Measurements from ENCODE around the gene CCDC186. TPM values are rescaled to one million over a fixed set of nuclear protein-coding genes. Genes with fewer than 3 reads are reported as not detected.
"Not testable (repeated sequence)": the region's sequence is repeated elsewhere in the genome, so short reads cannot be mapped to it uniquely, and the experiment has no call there.

Gene CCDC186
- total RNA-seq, 2 donors from 2014 or later: 13.0 to 17.1 TPM

GRCh38 chr10:114151486-114151885, 22.5 kb downstream of the CCDC186 start:
- no peaks in the 10 kb centered on the region for H3K4me1 ChIP-seq
- no peak overlapping the region for H3K4me3 ChIP-seq
- peaks cover 42% of the 10 kb centered on the region for H3K36me3 ChIP-seq
- H3K27ac ChIP-seq: no peak overlapping the region
- DNase-seq (ENCODE audit: low spot score): no peak
- no peaks in the 10 kb centered on the region for H3K9me3 ChIP-seq
- no peaks in the 10 kb centered on the region for H3K27me3 ChIP-seq
- TF ChIP-seq CTCF (IDR thresholded peaks at IDR 0.05): no peak

GRCh38 chr10:114149476-114149875, 24.5 kb downstream of the CCDC186 start:
- H3K36me3 ChIP-seq: peaks cover 34% of the 10 kb centered on the region
- not testable (repeated sequence) for H3K27me3 ChIP-seq; H3K4me1 ChIP-seq; H3K9me3 ChIP-seq; H3K27ac ChIP-seq; DNase-seq (ENCODE audit: low spot score); H3K4me3 ChIP-seq

GRCh38 chr10:114143160-114143559, 30.8 kb downstream of the CCDC186 start:
- TF ChIP-seq CTCF (IDR thresholded peaks at IDR 0.05): no peak
- H3K27ac ChIP-seq: no peak overlapping the region
- no peaks in the 10 kb centered on the region for H3K9me3 ChIP-seq
- H3K36me3 ChIP-seq: peaks cover 28% of the 10 kb centered on the region
- H3K4me3 ChIP-seq: no peak overlapping the region
- no peaks in the 10 kb centered on the region for H3K27me3 ChIP-seq
- H3K4me1 ChIP-seq: peaks cover 0 to 8% of the 10 kb centered on the region in 2 donors
- no peak for DNase-seq (ENCODE audit: low spot score)

- Histone ChIP-seq H3K27me3 (no peaks in the 10 kb centered on the region), H3K36me3 (peaks cover 22% of the 10 kb centered on the region), H3K4me1 (peaks cover 0 to 8% of the 10 kb centered on the region in 2 donors), H3K4me3 (no peak overlapping the region), H3K27ac (no peak overlapping the region), H3K9me3 (no peaks in the 10 kb centered on the region)
- no peak for TF ChIP-seq CTCF (IDR thresholded peaks at IDR 0.05)
- DNase-seq (ENCODE audit: low spot score): no peak
Observed at GRCh38 chr10:114142018-114142417, 32.0 kb downstream of the CCDC186 start.

GRCh38 chr10:114140827-114141226, 33.2 kb downstream of the CCDC186 start:
- DNase-seq (ENCODE audit: low spot score); H3K4me1 ChIP-seq; H3K4me3 ChIP-seq; H3K9me3 ChIP-seq; H3K27ac ChIP-seq; H3K27me3 ChIP-seq: not testable (repeated sequence)
- H3K36me3 ChIP-seq: peaks cover 32% of the 10 kb centered on the region

GRCh38 chr10:114140036-114140435, 34.0 kb downstream of the CCDC186 start:
- no peak overlapping the region for H3K4me3 ChIP-seq
- peaks cover 35% of the 10 kb centered on the region for H3K36me3 ChIP-seq
- TF ChIP-seq CTCF (IDR thresholded peaks at IDR 0.05): no peak
- no peak overlapping the region for H3K27ac ChIP-seq
- peaks cover 0 to 8% of the 10 kb centered on the region in 2 donors for H3K4me1 ChIP-seq
- no peaks in the 10 kb centered on the region for H3K27me3 ChIP-seq
- DNase-seq (ENCODE audit: low spot score): no peak
- no peaks in the 10 kb centered on the region for H3K9me3 ChIP-seq

GRCh38 chr10:114138581-114138980, 35.4 kb downstream of the CCDC186 start:
- H3K4me1 ChIP-seq: peaks cover 0 to 8% of the 10 kb centered on the region in 2 donors
- TF ChIP-seq CTCF (IDR thresholded peaks at IDR 0.05): no peak
- peaks cover 49% of the 10 kb centered on the region for H3K36me3 ChIP-seq
- H3K27ac ChIP-seq: no peak overlapping the region
- DNase-seq (ENCODE audit: low spot score): no peak
- H3K4me3 ChIP-seq: no peak overlapping the region
- H3K9me3 ChIP-seq: no peaks in the 10 kb centered on the region
- no peaks in the 10 kb centered on the region for H3K27me3 ChIP-seq
